Dermis lymphatic vessel endothelial cell (primary cell): ENCODE measurements around the gene PRAMEF12. TPM values are rescaled to one million over a fixed set of nuclear protein-coding genes. Genes with fewer than 3 reads are reported as not detected.

Experiments used
- total RNA-seq: library from RNA; depleted of rRNA; stranded (reverse); fragments of >200 nt; gene quantifications from 2 replicates; pipeline ENCODE4 v1.2.1, GENCODE V29; 2014

Gene PRAMEF12
- not detected in 2 replicates for total RNA-seq

DNA sequence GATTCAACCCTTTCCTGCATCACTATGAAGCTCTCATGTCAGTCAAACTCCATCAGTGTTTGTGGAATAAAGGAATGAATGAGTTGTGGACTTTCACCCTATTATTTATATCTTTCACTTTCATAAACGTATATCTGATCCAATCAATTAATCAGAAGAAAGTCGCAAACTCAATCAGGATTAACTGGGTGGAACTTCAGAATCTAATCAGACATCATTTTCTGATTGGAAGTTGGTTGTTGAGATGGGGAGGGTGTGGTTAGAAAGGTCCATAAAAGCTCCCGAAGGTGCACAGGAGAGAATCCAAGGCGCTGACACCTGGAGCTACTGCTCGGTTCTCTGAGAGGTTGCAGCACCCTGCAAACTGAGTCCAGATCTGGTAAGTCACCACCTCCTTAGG, at the start of gene PRAMEF12:
Gene PRAMEF12, plus strand, starts transcription at position 301 of the 400 bp plus-strand sequence. CDS start 1,130 bp downstream, outside the sequence.

DNA sequence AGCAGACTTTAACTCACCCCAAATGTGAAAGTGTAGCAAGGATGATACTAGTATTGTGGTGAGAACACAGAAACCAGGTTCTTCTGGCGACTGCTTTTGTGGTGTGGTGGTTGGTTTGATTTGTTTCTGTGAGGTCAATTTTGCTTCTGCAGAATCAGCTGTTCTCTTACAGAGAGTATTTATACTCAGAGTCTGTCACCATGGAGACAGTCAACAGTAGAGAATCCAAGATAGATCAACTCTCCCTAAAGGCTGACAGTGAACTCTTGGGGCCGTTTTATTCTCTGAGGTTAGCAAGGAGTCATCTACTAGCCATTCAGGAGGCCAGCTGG, 27.6 kb upstream of the PRAMEF12 start, which contains the start of gene CFAP107:
Gene CFAP107, plus strand, starts transcription at position 209 of the 332 bp plus-strand sequence. CDS start 231 bp downstream, outside the sequence.

DNA sequence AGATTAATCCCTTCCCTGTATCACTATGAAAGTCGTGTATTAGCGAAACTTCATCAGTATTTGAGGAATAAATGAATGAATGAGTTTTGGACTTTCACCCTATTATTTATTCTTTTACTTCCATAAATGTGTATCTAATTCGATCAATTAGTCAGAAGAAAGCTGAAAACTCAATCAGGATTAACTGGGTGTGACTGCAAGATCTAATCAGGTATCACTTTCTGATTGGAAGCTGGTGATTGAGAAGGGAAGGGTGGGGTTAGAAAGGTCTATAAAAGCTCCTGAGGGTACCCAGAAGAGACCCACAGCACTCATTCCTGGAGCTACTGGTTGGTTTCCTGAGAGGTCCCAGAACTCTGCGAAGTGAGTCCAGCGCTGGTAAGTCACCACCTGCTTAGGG, 17.6 kb downstream of the PRAMEF12 start, which contains the start of gene PRAMEF1:
Gene PRAMEF1, plus strand, starts transcription at position 301 of the 400 bp plus-strand sequence. CDS start 1,831 bp downstream, outside the sequence.

Other genes starting within 250 kb of the PRAMEF12 start
- gene DHRS3, start 155.5 kb upstream of the PRAMEF12 start, total RNA-seq: 44.2 and 113 TPM in 2 replicates
- not detected in 2 replicates for gene AADACL4, start 129.7 kb upstream of the PRAMEF12 start, total RNA-seq
- not detected in 2 replicates for gene AADACL3, start 57.6 kb upstream of the PRAMEF12 start, total RNA-seq
- under 0.01 TPM in 1 of 2 replicates, not detected in the other for gene CFAP107, start 27.5 kb upstream of the PRAMEF12 start, total RNA-seq
- gene PRAMEF1, start 17.7 kb downstream of the PRAMEF12 start, total RNA-seq: under 0.01 TPM in 1 of 2 replicates, not detected in the other
- not detected in 2 replicates for gene PRAMEF11, start 57.7 kb downstream of the PRAMEF12 start, total RNA-seq
- gene HNRNPCL1, start 75.0 kb downstream of the PRAMEF12 start, total RNA-seq: not detected in 2 replicates
- gene PRAMEF2, start 83.3 kb downstream of the PRAMEF12 start, total RNA-seq: not detected in 2 replicates
- not detected in 2 replicates for gene PRAMEF4, start 112.5 kb downstream of the PRAMEF12 start, total RNA-seq
- gene PRAMEF10, start 124.5 kb downstream of the PRAMEF12 start, total RNA-seq: not detected in 2 replicates
- not detected in 2 replicates for gene PRAMEF7, start 142.9 kb downstream of the PRAMEF12 start, total RNA-seq
- gene PRAMEF6, start 173.8 kb downstream of the PRAMEF12 start, total RNA-seq: not detected in 2 replicates